Gastroesophageal sphincter (tissue), 4 donors: ENCODE results near the gene FAM184A. TPM values are rescaled to one million over a fixed set of nuclear protein-coding genes. Genes with fewer than 3 reads are reported as not detected.
"Not testable (repeated sequence)": the region's sequence is repeated elsewhere in the genome, so short reads cannot be mapped to it uniquely, and the experiment has no call there.

Experiments used
- ATAC-seq: fragments of 150-250 bp; one replicate; pipeline ENCODE4 v1.9.1; 2016; ENCODE audit warnings: mild to moderate bottlenecking, moderate library complexity
- H3K27ac ChIP-seq, 4 donors: fragments of 200-600 bp; sonication (generic) in 3 of 4; 1 replicate in 3 of 4; 2 replicates in 1 of 4; pipeline ENCODE4 v1.5.1; 2016 to 2019
- H3K27me3 ChIP-seq: fragments of 200-600 bp; sonication (generic); one replicate; pipeline ENCODE4 v1.5.1; 2019
- H3K36me3 ChIP-seq, 2 donors: fragments of 200-600 bp; sonication (generic); one replicate each; pipeline ENCODE4 v1.5.1; 2019; ENCODE audit warnings: control low read depth in 1 of 2
- H3K4me1 ChIP-seq, 3 donors: fragments of 200-600 bp; sonication (generic); 1 replicate in 2 of 3; 2 replicates in 1 of 3; pipeline ENCODE4 v1.5.1; 2016 to 2019; ENCODE audit warnings: control low read depth in 2 of 3
- H3K4me3 ChIP-seq, 2 donors: fragments of 200-600 bp; sonication (generic); one replicate each; pipeline ENCODE4 v1.5.1; 2019; ENCODE audit warnings: mild to moderate bottlenecking in 1 of 2, moderate library complexity in 1 of 2
- H3K9me3 ChIP-seq, 3 donors: fragments of 200-600 bp; sonication (generic); one replicate each; pipeline ENCODE4 v1.5.1; 2017 to 2019; ENCODE audit warnings: control low read depth in 2 of 3
- EP300 ChIP-seq: sonication (generic); formaldehyde crosslinking; IDR thresholded peaks from one replicate; pipeline ENCODE4 v1.6.1; 2017; ENCODE audit warnings: antibody characterized with exemption, mild to moderate bottlenecking
- POLR2A ChIP-seq, 2 donors: fragments of 450-650 bp; IDR thresholded peaks; one replicate each; pipeline ENCODE4 v1.6.1; 2017; ENCODE audit warnings: antibody characterized with exemption in 2 of 2, mild to moderate bottlenecking in 2 of 2, moderate library complexity in 1 of 2
- POLR2AphosphoS5 ChIP-seq: sonication (generic); formaldehyde crosslinking; IDR thresholded peaks from one replicate; pipeline ENCODE4 v1.6.1; 2017; ENCODE audit warnings: antibody characterized with exemption
- WGBS, 2 donors: methylation state at CpG; one replicate each; pipeline ENCODE4 v1.1.5; 2018; ENCODE audit warnings: low coverage in 1 of 2; 5-methylcytosine and 5-hydroxymethylcytosine counted together
- total RNA-seq, 4 donors: library from RNA; depleted of rRNA; stranded (reverse); fragments of >200 nt; gene quantifications; one replicate each; pipeline ENCODE4 v1.1.0, GENCODE V29; 2016
- TF ChIP-seq, protein P1 (sequence below), 4 experiments: fragments of 200-600 bp in 2 of 4; fragments of 450-650 bp in 2 of 4; sonication (generic) in 1 of 4; IDR thresholded peaks; one replicate each; pipeline ENCODE4 v1.5.1; 2017 to 2019; ENCODE audit warnings: antibody characterized with exemption in 4 of 4, mild to moderate bottlenecking in 2 of 4, moderate library complexity in 2 of 4

Gene FAM184A
- total RNA-seq, 4 donors from 2014 or later = 7.5 to 25.5 (median 10.3) TPM

DNA sequence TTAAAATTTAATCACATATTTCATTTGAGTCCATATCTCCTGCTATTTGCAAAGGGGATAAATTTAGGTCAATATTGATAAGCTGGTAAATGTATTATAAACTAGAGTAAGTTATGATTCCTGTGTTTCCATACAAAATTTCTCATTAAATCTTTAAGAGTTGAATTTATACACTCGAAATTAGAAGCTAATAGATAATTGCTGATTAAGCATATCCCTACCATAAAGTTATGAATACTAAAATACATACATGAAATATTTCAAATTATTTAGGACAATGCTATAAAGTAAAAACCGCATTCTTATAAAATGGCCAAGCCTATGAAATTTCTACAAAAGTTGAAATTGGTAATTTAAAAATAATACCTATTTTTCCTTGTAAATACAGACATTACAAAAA lies 71.5 kb downstream of the FAM184A start:
- no peak for ATAC-seq
- Histone ChIP-seq H3K27me3 (no peaks in the 10 kb centered on the region), H3K9me3 (no peaks in the 10 kb centered on the region), H3K4me1 (no peaks in the 10 kb centered on the region), H3K36me3 (peaks cover 0 to 57% of the 10 kb centered on the region in 2 donors), H3K4me3 (no peak overlapping the region), H3K27ac (no peak overlapping the region)
- TF ChIP-seq, protein P1, sequence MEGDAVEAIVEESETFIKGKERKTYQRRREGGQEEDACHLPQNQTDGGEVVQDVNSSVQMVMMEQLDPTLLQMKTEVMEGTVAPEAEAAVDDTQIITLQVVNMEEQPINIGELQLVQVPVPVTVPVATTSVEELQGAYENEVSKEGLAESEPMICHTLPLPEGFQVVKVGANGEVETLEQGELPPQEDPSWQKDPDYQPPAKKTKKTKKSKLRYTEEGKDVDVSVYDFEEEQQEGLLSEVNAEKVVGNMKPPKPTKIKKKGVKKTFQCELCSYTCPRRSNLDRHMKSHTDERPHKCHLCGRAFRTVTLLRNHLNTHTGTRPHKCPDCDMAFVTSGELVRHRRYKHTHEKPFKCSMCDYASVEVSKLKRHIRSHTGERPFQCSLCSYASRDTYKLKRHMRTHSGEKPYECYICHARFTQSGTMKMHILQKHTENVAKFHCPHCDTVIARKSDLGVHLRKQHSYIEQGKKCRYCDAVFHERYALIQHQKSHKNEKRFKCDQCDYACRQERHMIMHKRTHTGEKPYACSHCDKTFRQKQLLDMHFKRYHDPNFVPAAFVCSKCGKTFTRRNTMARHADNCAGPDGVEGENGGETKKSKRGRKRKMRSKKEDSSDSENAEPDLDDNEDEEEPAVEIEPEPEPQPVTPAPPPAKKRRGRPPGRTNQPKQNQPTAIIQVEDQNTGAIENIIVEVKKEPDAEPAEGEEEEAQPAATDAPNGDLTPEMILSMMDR (IDR thresholded peaks at IDR 0.05) = no peak
- WGBS, 2 donors = 91 to 100% methylated on average over 2 of the region's 2 CpGs

DNA sequence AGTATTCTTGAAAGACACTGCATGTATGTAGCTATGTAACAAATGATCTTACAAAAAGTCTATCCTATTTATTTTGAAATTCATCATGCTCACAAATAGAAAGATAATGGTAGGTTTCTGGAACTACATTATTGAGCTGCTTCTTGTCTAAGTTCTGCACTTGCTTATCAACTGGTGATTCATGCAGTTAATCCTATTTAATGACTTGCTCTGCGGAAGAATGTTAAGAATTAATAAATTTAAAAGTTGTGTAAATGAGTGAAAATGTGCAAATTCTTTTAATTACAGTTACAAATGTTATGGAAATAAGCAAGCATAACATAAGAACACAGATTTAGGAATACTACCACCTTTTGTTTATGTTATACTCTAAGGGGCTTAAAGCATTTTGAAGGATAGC lies 76.4 kb downstream of the FAM184A start:
- no peaks in the 10 kb centered on the region for H3K27me3 ChIP-seq
- TF ChIP-seq POLR2AphosphoS5 (no peak), POLR2A (IDR thresholded peaks at IDR 0.05) (no peak), EP300 (no peak)
- TF ChIP-seq, protein P1 (IDR thresholded peaks at IDR 0.05) = no peak
- 32 to 79% methylated on average over 1 of the region's 1 CpG for WGBS, 2 donors

DNA sequence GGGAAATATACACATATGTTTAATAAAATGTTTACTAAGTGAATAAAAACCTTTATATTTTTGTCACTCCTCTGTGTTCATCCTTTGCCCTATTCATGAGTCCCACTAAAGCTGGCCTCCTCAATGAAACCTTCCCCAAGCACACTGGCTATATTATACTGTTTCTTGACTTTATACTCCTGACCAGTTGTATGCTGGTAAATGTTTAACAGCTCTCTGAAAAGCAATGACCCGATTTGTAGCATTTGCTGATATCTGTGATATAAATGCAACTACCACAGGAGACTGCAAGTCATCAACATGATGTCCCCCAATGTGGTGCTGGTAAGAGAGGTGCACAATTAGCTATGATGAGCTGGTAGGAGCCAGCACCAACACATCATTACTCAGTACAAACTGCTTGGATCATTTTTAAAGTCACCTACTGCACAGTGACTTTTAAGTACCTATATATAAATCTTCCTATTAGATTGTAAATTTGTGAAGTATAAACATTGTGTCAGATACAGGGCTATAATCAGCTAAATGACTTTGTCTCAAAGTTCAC lies 78.9 kb downstream of the FAM184A start:
- Histone ChIP-seq H3K9me3 (no peaks in the 10 kb centered on the region), H3K36me3 (peaks cover 0 to 12% of the 10 kb centered on the region in 2 donors), H3K4me3 (no peak overlapping the region), H3K27me3 (no peaks in the 10 kb centered on the region), H3K27ac (no peak overlapping the region), H3K4me1 (no peaks in the 10 kb centered on the region)
- ATAC-seq = no peak
- WGBS, 2 donors = 77% methylated on average over 1 of the region's 1 CpG; no CpG with 5 or more reads in 1 of the 2 donors
- TF ChIP-seq POLR2AphosphoS5 = no peak
- TF ChIP-seq EP300 = no peak
- no peak for TF ChIP-seq POLR2A (IDR thresholded peaks at IDR 0.05)
- TF ChIP-seq, protein P1 (IDR thresholded peaks at IDR 0.05) = no peak

More for the DNA sequence above, 76.4 kb downstream of the FAM184A start:
- Histone ChIP-seq H3K4me1 (no peaks in the 10 kb centered on the region), H3K36me3 (peaks cover 0 to 25% of the 10 kb centered on the region in 2 donors), H3K4me3 (no peak overlapping the region), H3K9me3 (no peaks in the 10 kb centered on the region), H3K27ac (no peak overlapping the region)
- ATAC-seq = no peak

DNA sequence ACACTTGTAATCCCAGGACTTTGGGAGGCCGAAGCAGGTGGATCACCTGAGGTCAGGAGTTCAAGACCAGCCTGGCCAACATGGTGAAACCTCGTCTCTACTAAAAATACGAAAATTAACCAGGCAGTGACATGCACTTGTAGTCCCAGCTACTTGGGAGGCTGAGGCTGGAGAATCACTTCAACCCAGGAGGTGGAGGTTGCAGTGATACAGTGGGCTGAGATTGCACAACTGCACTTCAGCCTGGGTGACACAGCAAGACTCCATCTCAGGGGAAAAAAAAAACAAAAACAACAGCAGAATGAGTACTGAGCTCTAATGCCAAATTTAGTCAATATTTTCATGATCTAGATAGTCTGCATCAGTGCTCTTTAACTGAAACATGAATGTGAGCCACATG lies 81.0 kb downstream of the FAM184A start:
- WGBS, 2 donors = 96 to 100% methylated on average over 3 of the region's 3 CpGs
- not testable (repeated sequence) for H3K36me3 ChIP-seq, H3K9me3 ChIP-seq, ATAC-seq, H3K4me3 ChIP-seq, H3K27ac ChIP-seq, H3K27me3 ChIP-seq, H3K4me1 ChIP-seq

DNA sequence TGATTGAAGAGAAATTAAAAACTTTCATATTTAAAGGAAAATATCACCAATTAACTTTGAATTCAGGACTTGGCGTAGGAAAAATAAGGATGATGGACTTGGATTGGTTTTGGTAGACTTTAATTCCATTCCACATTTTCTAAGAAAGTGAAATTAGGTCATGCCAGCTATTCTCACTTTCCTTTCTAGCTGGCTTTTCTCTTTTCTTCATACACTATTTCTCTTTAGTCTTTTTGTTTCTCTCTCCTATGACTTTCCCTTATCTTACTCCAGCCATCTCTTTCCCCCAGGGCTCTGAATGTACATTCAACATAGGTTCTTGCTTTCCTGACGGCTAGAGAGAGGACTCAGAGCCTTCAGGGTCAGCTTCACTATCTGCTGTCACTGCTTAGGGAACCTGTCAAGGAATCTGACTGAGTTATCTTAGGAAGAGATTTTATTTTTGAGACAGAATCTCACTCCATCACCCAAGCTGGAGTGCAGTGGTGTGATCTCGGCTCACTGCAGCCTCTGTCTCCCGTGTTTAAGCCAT lies 82.1 kb downstream of the FAM184A start:
- ATAC-seq = no peak
- Histone ChIP-seq H3K27ac (no peak overlapping the region), H3K27me3 (no peaks in the 10 kb centered on the region), H3K36me3 (no peaks in the 10 kb centered on the region), H3K4me3 (no peak overlapping the region), H3K4me1 (no peaks in the 10 kb centered on the region), H3K9me3 (no peaks in the 10 kb centered on the region)
- WGBS, 2 donors = 89 to 91% methylated on average over 2 to 4 of the region's 4 CpGs
- TF ChIP-seq, protein P1 (IDR thresholded peaks at IDR 0.05) = no peak
- no peak for TF ChIP-seq POLR2AphosphoS5
- TF ChIP-seq EP300 = no peak
- no peak for TF ChIP-seq POLR2A (IDR thresholded peaks at IDR 0.05)
